WI38 (cell line): ENCODE results near the gene EDNRA.

Experiments
- H3K4me3 ChIP-seq: 2 replicates; pipeline ENCODE4 v1.5.1; 2011; ENCODE audit warnings: low read depth, mild to moderate bottlenecking, control low read depth, low read length
- CTCF ChIP-seq: IDR thresholded peaks from 2 replicates; pipeline ENCODE4 v1.5.1; 2012; ENCODE audit warnings: low read depth, mild to moderate bottlenecking, control low read depth, low read length

The EDNRA gene

GRCh38 chr4:147576084-147576483 lies 95.2 kb downstream of the EDNRA start:
- no peak for TF ChIP-seq CTCF
- H3K4me3 ChIP-seq, result no peak overlapping the region

- H3K4me3 ChIP-seq, result no peak overlapping the region
- TF ChIP-seq CTCF, result no peak
These were observed 97.2 kb downstream of the EDNRA start for GRCh38 chr4:147578051-147578476.

- no peak overlapping the region for H3K4me3 ChIP-seq
- no peak for TF ChIP-seq CTCF
These were observed 97.7 kb downstream of the EDNRA start for GRCh38 chr4:147578593-147578992.

GRCh38 chr4:147580396-147580795 lies 99.5 kb downstream of the EDNRA start:
- no peak overlapping the region for H3K4me3 ChIP-seq
- TF ChIP-seq CTCF, result no peak

- no peak for TF ChIP-seq CTCF
- no peak overlapping the region for H3K4me3 ChIP-seq
These were observed 100.9 kb downstream of the EDNRA start for GRCh38 chr4:147581606-147582350.

GRCh38 chr4:147582386-147583060 lies 101.6 kb downstream of the EDNRA start:
- H3K4me3 ChIP-seq, result no peak overlapping the region
- no peak for TF ChIP-seq CTCF

GRCh38 chr4:147583876-147584275 lies 103.0 kb downstream of the EDNRA start:
- no peak for TF ChIP-seq CTCF
- H3K4me3 ChIP-seq, result no peak overlapping the region
